GM10248 (cell line): ENCODE results near the gene SHC2.

Experiments used
- CTCF ChIA-PET: fragments of 300-600 bp; sonication (Branson Sonifier 250); formaldehyde crosslinking; extraction: SDS; loops from one replicate; lab custom pipeline; 2021; ENCODE audit warnings: antibody characterized with exemption; lab: Yijun Ruan, JAX
- POLR2A ChIA-PET: fragments of 350-650 bp; sonication (Branson Sonifier 250); formaldehyde crosslinking; extraction: SDS; loops from one replicate; lab custom pipeline; 2020; ENCODE audit warnings: antibody characterized with exemption; lab: Yijun Ruan, JAX
- DNase-seq: peaks from one replicate; pipeline ENCODE4 v3.0.0; 2012; ENCODE audit errors: extremely low spot score
- TF ChIP-seq, protein P1 (sequence below): IDR thresholded peaks from 2 replicates; pipeline ENCODE4 v1.5.1; 2012; ENCODE audit warnings: mild to moderate bottlenecking, low read depth; ENCODE audit errors: extremely low read depth, missing control alignments, control extremely low read depth

The SHC2 gene

DNA sequence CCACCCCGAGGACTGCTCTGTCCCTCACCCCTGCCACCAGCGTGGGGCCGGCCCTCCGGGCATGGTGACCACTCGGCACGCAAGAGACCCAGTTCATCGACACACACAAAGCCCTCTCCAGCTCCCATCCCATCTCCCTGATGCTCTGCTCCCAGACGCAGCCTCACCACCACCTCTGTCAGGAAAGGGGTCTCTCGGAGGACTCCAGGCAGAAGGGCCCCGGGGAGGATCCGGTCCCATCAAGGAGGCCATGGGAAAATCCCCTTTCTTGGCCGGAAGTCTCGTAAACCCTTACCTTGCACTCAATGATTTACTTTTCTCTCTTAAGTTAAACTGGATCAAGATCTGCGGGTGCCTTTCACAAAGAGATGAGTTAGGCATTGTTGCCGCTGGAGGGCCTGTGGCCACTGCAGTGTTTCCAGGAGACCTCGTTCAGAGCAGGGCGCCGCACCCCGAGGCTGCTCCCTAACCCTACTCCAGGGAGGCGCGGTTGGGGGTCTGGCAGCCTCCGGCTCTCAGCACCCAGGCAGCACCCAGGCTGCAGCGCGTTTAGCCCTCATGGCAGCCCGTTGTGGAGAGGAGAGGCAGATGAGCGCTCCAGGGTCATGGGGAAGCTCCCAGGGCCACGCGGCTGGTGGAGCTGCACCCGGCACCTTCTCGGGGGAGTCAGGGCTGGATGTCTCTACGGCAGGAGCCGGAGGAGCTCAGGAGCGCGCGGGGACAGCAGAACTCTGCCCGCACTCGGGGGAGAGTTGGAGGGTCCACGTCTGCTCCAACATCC is 82.8 kb downstream of the SHC2 start:
- CTCF ChIA-PET = no interaction called here
- no peak for DNase-seq
- POLR2A ChIA-PET = no interaction called here
- TF ChIP-seq, protein P1, sequence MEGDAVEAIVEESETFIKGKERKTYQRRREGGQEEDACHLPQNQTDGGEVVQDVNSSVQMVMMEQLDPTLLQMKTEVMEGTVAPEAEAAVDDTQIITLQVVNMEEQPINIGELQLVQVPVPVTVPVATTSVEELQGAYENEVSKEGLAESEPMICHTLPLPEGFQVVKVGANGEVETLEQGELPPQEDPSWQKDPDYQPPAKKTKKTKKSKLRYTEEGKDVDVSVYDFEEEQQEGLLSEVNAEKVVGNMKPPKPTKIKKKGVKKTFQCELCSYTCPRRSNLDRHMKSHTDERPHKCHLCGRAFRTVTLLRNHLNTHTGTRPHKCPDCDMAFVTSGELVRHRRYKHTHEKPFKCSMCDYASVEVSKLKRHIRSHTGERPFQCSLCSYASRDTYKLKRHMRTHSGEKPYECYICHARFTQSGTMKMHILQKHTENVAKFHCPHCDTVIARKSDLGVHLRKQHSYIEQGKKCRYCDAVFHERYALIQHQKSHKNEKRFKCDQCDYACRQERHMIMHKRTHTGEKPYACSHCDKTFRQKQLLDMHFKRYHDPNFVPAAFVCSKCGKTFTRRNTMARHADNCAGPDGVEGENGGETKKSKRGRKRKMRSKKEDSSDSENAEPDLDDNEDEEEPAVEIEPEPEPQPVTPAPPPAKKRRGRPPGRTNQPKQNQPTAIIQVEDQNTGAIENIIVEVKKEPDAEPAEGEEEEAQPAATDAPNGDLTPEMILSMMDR = no peak

DNA sequence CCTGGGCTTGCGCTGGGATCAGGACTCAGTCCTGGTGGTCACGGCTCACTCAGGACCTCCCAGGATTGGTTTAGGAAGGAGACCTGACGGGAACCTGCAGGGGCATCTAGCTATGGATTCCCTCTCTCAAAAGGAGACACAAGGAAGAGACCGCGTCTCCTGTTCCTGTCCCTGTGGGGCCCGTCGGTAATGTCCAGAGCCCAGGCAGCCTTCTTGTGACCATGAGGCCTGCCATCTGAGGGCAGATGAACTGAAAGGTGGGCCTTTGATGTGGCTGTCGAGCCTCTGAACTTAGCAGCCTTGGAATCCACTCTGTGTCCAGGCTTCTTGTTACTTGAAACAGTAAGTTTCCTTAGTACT is 84.7 kb downstream of the SHC2 start:
- no peak for DNase-seq
- TF ChIP-seq, protein P1 = no peak
- CTCF ChIA-PET = no interaction called here
- POLR2A ChIA-PET = no interaction called here

DNA sequence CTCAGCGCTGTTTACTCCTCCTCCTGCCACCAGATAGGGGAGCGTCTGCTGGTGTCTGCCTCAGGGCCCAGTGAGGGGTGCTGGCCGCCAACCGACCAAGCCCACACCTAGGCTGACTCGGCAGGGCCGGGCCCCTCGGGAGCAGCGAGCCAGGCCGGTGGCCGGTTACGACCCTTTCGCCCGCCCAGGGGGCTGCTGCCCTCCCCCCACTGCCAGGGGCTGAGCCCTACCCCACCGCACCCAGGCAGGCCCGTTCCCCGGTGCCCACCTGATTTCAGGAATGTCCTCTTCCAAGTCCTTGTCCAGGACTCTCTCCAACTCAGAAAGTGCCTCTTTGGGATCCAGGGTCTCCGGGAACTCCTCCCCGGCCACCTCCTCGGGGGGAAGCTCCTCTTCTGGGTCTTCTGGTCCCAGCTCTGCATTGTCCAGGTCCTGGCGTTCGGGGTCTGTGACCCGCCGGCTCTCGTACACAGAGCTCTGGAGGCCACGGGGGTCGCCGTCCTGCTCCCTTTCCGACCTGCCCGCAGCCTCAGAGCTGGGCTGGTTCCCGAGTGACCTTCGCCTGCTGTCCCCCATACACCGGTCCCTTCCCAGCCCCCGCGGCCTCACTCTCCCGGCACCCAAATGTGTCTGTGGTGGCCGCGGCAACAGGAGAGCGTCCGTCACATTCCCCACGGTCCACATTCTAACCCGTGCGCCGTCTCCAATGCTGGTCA is 85.3 kb downstream of the SHC2 start:
- POLR2A ChIA-PET = no interaction called here
- DNase-seq = no peak
- TF ChIP-seq, protein P1 = no peak
- CTCF ChIA-PET = no interaction called here

DNA sequence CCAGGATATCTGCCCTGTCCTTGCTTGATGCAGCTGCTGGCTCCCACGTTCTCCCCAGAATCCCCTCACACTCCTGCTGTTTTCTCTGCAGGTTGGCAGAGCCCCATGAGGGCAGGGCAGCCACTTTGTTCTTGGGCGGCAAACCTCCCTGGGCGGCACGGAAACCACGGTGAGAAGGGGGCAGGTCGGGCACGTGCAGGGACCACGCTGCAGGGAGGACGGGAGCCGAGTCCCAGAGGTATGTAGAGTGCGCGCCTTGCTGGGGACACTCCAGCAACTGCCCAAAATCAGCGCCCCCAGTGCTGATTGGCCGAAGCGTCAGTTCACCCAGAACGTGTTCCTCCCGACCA is 86.0 kb downstream of the SHC2 start:
- ChIA-PET POLR2A (no interaction called here), CTCF (no interaction called here)
- no peak for DNase-seq
- TF ChIP-seq, protein P1 = no peak

DNA sequence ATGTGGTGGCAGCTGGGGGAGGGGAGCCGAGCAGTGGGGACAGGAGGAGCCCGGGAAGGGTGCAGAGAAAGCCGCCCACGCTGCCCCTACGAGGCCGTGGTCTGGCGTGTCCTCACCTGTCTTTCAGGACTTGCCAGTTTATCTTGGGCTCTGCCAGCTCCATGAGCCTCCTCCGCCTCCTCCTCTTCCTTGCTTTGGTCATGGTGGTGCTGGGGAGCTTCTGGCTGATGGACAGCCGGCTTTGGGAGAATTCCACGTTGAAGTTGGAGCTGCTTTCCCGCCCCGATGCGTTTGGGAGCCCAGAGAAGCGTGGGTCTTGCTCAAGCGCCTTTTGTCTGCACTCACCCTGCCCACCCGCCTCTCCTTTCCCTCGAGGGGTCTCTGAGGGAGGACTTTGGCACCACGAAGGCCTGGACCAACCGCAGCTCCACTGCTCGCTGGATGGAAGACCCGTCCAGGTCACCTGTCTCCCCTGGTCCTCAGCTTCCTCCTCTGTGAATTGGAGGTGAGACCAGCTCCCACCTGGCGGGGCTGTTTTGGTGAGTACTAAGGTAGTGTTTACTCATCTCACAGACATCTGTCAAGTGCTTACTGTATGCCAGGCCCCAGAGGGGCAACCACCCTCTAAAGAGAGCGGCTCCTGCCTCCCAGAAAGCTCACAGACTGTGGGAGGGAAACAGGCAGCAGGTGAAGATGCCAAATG is 86.5 kb downstream of the SHC2 start:
- CTCF ChIA-PET = no interaction called here
- TF ChIP-seq, protein P1 = no peak
- POLR2A ChIA-PET = no interaction called here
- no peak for DNase-seq

DNA sequence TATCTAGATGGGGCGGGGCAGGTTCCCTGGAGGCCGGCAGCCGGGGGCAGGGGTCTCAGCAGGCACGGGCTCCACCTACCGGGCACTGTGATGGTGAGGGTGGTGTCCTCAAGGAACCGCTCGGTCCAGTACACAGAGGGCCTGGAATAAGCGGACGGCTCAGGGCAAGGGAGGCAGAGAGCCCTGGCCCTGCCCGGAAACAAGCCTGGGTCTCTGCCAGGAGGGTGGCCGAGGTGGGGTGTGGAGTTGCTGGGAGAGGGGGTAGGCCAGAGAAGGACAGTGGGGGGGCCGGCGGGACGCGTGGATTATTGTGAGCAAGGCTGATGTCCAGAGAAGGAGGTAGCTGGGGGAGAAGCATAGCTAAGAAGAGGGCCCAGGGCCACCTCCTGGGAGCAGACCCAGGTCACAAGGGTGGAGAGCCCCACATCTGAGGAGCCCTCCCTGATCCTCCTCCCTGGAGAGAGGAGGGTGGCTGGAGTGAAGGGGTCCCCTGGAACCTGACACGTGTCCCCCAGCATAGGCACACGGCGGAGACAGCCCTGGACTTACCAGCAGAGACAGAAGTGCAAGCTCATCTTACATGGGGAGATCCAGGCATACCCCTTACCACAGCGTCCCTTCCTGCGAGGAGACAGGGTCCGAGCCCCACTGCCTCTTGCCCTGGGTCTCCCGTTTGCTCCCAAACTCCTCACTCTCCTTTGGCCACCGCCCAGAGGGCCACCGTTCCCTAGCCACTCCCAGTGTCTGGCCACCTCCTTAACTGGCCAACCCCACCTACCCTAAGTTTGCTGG is 87.2 kb downstream of the SHC2 start:
- no peak for DNase-seq
- ChIA-PET POLR2A (no interaction called here), CTCF (no interaction called here)
- TF ChIP-seq, protein P1 = no peak
